ENCODE data around the gene CDCP1. TPM values are rescaled to one million over a fixed set of nuclear protein-coding genes. Genes with fewer than 3 reads are reported as not detected.

Gene CDCP1
- total and polyA plus RNA-seq, 10 donors = 0.15 to 3.6 (median 2.1) TPM

GRCh38 chr3:45060165-45060892 is 85.8 kb downstream of the CDCP1 start:
- Histone ChIP-seq H3K36me3 (no peaks in the 10 kb centered on the region), H3K9me3 (no peaks in the 10 kb centered on the region), H3K27me3 (replicated peaks in 1 of 7) (no peaks in the 10 kb centered on the region), H3K4me1 (peaks cover 0 to 46% (median 15%) of the 10 kb centered on the region in 6 donors), H3K27ac (no peak overlapping the region), H3K4me3 (no peak overlapping the region)
- intact Hi-C loops (cut with DNase I; ENCODE audit: low total_unique reads) = no loop called here
- no peak for DNase-seq
- TF ChIP-seq POLR2AphosphoS5 (IDR thresholded peaks at IDR 0.05) (no peak), POLR2A (IDR thresholded peaks at IDR 0.05) (no peak)
- TF ChIP-seq, protein P1, sequence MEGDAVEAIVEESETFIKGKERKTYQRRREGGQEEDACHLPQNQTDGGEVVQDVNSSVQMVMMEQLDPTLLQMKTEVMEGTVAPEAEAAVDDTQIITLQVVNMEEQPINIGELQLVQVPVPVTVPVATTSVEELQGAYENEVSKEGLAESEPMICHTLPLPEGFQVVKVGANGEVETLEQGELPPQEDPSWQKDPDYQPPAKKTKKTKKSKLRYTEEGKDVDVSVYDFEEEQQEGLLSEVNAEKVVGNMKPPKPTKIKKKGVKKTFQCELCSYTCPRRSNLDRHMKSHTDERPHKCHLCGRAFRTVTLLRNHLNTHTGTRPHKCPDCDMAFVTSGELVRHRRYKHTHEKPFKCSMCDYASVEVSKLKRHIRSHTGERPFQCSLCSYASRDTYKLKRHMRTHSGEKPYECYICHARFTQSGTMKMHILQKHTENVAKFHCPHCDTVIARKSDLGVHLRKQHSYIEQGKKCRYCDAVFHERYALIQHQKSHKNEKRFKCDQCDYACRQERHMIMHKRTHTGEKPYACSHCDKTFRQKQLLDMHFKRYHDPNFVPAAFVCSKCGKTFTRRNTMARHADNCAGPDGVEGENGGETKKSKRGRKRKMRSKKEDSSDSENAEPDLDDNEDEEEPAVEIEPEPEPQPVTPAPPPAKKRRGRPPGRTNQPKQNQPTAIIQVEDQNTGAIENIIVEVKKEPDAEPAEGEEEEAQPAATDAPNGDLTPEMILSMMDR (IDR thresholded peaks at IDR 0.05 in 8 of 11, conservative IDR thresholded peaks at IDR 0.05 in 3 of 11) = no peak
- WGBS, 5 donors = 59 to 76% (median 71%) methylated on average over 4 of the region's 4 CpGs

DNA sequence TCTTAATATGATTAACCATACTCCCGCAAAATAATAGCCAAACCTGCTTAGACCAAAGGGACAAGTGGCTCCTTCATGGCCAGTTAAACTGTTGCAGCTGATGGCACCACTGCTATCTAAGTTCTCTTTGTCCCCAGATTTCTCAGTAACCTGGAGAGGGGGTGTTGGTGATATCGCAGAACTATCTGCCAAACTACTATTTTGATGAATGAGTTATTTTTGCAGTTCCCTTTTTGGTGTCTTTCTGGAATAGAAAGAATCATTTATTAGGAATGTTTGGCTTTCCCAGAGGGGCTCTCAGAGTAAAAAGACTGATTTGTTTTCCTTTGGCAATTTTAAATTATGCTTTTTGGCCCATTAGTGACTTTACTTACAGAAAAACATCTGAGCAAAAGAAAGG is 87.0 kb downstream of the CDCP1 start:
- no peaks in the 10 kb centered on the region for H3K27me3 ChIP-seq (replicated peaks in 1 of 7)
- no peaks in the 10 kb centered on the region for H3K36me3 ChIP-seq
- WGBS, 5 donors = 83 to 93% (median 93%) methylated on average over 2 of the region's 2 CpGs
- intact Hi-C loops (cut with DNase I; ENCODE audit: low total_unique reads) = loop anchor here (10.0 kb wide), 1 partner anchor 426 kb away; no protein-coding TSS in a partner anchor
- no peak overlapping the region for H3K4me3 ChIP-seq
- H3K4me1 ChIP-seq = peaks cover 0 to 46% (median 15%) of the 10 kb centered on the region in 6 donors
- DNase-seq = no peak
- TF ChIP-seq, protein P1 (IDR thresholded peaks at IDR 0.05 in 8 of 11, conservative IDR thresholded peaks at IDR 0.05 in 3 of 11) = no peak
- TF ChIP-seq POLR2A (IDR thresholded peaks at IDR 0.05) = no peak
- TF ChIP-seq POLR2AphosphoS5 (IDR thresholded peaks at IDR 0.05) = no peak
- H3K9me3 ChIP-seq = no peaks in the 10 kb centered on the region
- peak overlapping the region in 1 of 8 donors; percentile 19 for H3K27ac ChIP-seq

DNA sequence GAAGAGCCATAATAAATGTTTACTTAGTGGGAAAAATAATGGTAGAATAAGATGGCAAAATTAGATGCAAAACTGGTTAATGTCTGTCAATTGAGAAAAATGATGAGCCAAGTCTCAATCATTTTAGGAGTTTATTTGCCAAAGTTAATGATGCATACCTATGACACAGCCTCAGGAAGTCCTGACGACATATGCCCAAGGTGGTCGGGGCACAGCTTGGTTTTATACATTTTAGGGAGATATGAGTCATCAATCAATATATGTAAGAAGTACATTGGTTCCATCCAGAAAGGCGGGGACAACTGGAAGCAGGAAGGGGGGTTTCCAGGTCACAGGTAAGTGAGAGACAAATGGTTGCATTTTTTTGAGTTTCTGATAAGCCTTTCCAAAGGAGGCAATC is 88.6 kb downstream of the CDCP1 start:
- Histone ChIP-seq H3K9me3 (no peaks in the 10 kb centered on the region), H3K27ac (peak overlapping the region in 3 of 8 donors; percentile 36 to 46 (median 44)), H3K36me3 (no peaks in the 10 kb centered on the region), H3K4me3 (no peak overlapping the region), H3K4me1 (peaks cover 0 to 45% (median 14%) of the 10 kb centered on the region in 6 donors), H3K27me3 (replicated peaks in 1 of 7) (no peaks in the 10 kb centered on the region)
- intact Hi-C loops (cut with DNase I; ENCODE audit: low total_unique reads) = loop anchor here (10.0 kb wide), 1 partner anchor 427 kb away; no protein-coding TSS in a partner anchor
- 63 to 76% (median 66%) methylated on average over 3 of the region's 3 CpGs for WGBS, 5 donors
- DNase-seq = no peak
- TF ChIP-seq POLR2A (IDR thresholded peaks at IDR 0.05) = no peak
- TF ChIP-seq, protein P1 (IDR thresholded peaks at IDR 0.05 in 8 of 11, conservative IDR thresholded peaks at IDR 0.05 in 3 of 11) = no peak
- TF ChIP-seq POLR2AphosphoS5 (IDR thresholded peaks at IDR 0.05) = no peak

GRCh38 chr3:45056608-45057301 is 89.4 kb downstream of the CDCP1 start:
- 56 to 77% (median 73%) methylated on average over 5 of the region's 5 CpGs for WGBS, 5 donors
- Histone ChIP-seq H3K36me3 (no peaks in the 10 kb centered on the region), H3K4me1 (peaks cover 0 to 43% (median 14%) of the 10 kb centered on the region in 6 donors), H3K9me3 (no peaks in the 10 kb centered on the region), H3K4me3 (no peak overlapping the region), H3K27ac (peak overlapping the region in 4 of 8 donors; percentile 8 to 46 (median 40)), H3K27me3 (replicated peaks in 1 of 7) (no peaks in the 10 kb centered on the region)
- TF ChIP-seq POLR2AphosphoS5 (IDR thresholded peaks at IDR 0.05) (no peak), POLR2A (IDR thresholded peaks at IDR 0.05) (no peak)
- TF ChIP-seq, protein P1 (IDR thresholded peaks at IDR 0.05 in 8 of 11, conservative IDR thresholded peaks at IDR 0.05 in 3 of 11) = no peak
- intact Hi-C loops (cut with DNase I; ENCODE audit: low total_unique reads) = loop anchor here (10.0 kb wide), 1 partner anchor 428 kb away; no protein-coding TSS in a partner anchor
- no peak for DNase-seq

Measured in spleen (tissue), 11 donors.